Activated naive CD4-positive, alpha-beta T cell treated with anti-CD3 and anti-CD28 coated beads, Interleukin-2, amount 10 ng/mL, durations not matched to agents 7 days and 5 days (primary cell): ENCODE measurements around the gene CHAT.
A peak's percentile ranks its signal among the peaks of the same experiment; 100 is the strongest.
"Not testable (repeated sequence)": the region's sequence is repeated elsewhere in the genome, so short reads cannot be mapped to it uniquely, and the experiment has no call there.

Experiments
- CTCF ChIA-PET: fragments of 350-600 bp; sonication (Branson Sonifier 250); formaldehyde crosslinking; loops from one replicate; lab custom pipeline; 2021; ENCODE audit warnings: antibody characterized with exemption; lab: Charles Lee
- DNase-seq: peaks from one replicate; pipeline ENCODE4 v3.0.0-alpha.2; 2020
- H3K27ac Mint-ChIP-seq: one replicate; pipeline ENCODE4 v1.8.0; 2021; ENCODE audit warnings: mild to moderate bottlenecking, moderate library complexity, mixed read lengths
- H3K27me3 Mint-ChIP-seq: one replicate; pipeline ENCODE4 v1.8.0; 2021; ENCODE audit warnings: mild to moderate bottlenecking, mixed read lengths
- H3K36me3 Mint-ChIP-seq: one replicate; pipeline ENCODE4 v1.8.0; 2021; ENCODE audit warnings: mixed read lengths
- H3K4me1 Mint-ChIP-seq: one replicate; pipeline ENCODE4 v1.8.0; 2021; ENCODE audit warnings: mixed read lengths
- H3K4me3 Mint-ChIP-seq: one replicate; pipeline ENCODE4 v1.8.0; 2021; ENCODE audit warnings: mild to moderate bottlenecking, moderate library complexity, mixed read lengths
- H3K9me3 Mint-ChIP-seq: one replicate; pipeline ENCODE4 v1.8.0; 2021; ENCODE audit warnings: mixed read lengths

The CHAT gene

DNA sequence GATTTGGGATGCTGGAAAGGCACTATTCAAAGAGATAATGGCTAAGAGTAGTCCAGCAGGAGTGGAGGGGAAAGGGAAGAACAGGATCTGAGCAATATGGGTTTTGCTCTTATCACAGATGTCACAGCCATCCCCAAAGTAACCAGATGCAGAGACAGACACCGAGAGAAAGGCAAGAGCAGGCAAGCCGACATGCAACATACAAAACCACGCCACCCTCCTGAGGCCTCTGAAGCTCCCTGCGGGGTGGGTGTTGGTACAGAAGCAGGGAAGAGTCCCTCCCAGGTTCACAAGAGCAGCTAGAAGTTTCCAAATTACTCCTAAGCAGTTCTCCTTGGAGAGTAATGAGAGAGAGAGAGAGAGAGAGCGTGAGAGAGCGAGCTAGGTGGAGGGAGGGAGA lies 54.8 kb downstream of the CHAT start:
- H3K36me3 Mint-ChIP-seq = no peaks in the 10 kb centered on the region
- H3K27ac Mint-ChIP-seq = no peak overlapping the region
- no peak for DNase-seq
- H3K9me3 Mint-ChIP-seq = no peaks in the 10 kb centered on the region
- no peaks in the 10 kb centered on the region for H3K4me1 Mint-ChIP-seq
- H3K27me3 Mint-ChIP-seq = peaks cover 22% of the 10 kb centered on the region
- CTCF ChIA-PET = interaction anchor here (1.2 kb wide), 1 partner anchor 74 kb away, joined by 3 read pairs; no protein-coding TSS in a partner anchor
- no peak overlapping the region for H3K4me3 Mint-ChIP-seq

DNA sequence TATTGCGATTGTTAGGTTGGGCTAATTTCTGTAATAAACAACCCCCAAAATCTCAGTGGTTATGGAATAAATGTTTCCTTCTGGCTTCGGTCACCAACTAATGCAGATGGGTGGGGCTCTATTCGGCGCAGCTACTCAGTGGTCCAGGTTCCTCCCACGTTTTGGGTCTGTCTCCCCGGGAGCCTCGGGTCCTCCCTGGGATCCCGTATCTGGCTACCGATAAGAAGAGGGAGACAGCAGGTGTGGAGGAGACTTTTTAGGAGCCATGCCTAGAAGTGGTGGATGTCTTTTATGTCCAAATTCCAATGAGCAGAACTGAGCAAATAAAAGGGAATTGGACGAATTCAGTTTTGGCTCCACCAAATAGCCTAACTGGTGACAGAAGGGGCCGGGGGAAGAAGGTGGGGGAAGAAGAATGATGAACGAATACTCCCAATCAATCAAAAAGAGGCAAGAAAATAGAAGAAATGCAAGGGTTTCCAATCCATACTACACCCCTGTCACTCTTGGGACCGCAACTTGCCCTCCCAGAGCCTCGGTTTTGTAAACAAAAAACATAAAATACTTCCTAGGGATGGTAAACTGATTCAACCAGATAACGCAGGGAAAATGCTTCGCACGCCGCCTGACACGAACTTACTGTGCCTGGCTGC lies 65.1 kb downstream of the CHAT start:
- Mint-ChIP-seq H3K36me3 (no peaks in the 10 kb centered on the region), H3K27ac (no peak overlapping the region), H3K4me1 (peaks cover 5% of the 10 kb centered on the region), H3K27me3 (peaks cover 8% of the 10 kb centered on the region), H3K4me3 (no peak overlapping the region), H3K9me3 (peaks cover 9% of the 10 kb centered on the region)
- DNase-seq = no peak
- CTCF ChIA-PET = no interaction called here

DNA sequence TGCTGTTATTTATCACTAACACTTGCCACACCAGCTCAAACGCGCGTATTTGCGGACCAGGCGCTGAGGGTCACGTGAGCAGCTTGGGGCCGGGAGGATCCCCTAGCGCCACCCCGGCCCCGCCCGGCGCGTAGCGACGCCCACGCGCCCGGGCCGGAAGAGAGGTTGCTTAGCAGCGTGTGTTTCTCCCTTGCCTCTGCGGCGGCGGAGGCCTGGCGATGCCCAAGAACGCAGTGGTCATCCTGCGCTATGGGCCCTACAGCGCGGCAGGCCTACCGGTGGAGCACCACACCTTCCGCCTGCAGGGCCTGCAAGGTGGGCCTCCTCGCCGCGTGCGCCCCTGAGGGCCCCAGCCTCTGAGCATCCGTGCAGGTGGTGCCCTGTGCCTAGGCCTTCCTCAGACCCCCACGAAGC lies 65.7 kb downstream of the CHAT start, which contains the start of gene C10orf53:
TSS of gene C10orf53 (plus strand) at position 172 of the 414 bp plus-strand sequence. CDS start at position 219, 47 bp downstream.
- H3K27me3 Mint-ChIP-seq = peaks cover 8% of the 10 kb centered on the region

DNA sequence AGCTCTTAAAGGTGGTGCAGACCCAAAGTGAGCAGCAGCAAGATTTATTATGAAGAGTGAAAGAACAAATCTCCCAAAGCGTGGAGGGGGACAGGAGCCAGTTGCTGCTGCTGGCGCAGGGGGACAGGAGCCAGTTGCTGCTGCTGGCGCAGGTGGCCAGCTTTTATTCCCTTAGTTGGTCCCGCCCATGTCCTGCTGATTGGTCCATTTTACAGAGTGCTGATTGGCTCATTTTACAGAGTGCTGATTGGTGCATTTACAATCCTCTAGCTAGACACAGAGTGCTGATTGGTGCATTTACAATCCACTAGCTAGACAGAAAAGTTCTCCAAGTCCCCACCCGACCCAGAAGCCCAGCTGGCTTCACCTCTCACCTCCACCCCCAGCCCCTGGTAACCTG lies 68.6 kb downstream of the CHAT start:
- DNase-seq, H3K4me3 Mint-ChIP-seq, CTCF ChIA-PET, H3K4me1 Mint-ChIP-seq, H3K9me3 Mint-ChIP-seq, H3K36me3 Mint-ChIP-seq, H3K27ac Mint-ChIP-seq: not testable (repeated sequence)
- H3K27me3 Mint-ChIP-seq = peaks cover 11% of the 10 kb centered on the region

More for the DNA sequence above, 65.7 kb downstream of the CHAT start, which contains the start of gene C10orf53:
- CTCF ChIA-PET = no interaction called here
- Mint-ChIP-seq H3K4me1 (peaks cover 5% of the 10 kb centered on the region), H3K36me3 (no peaks in the 10 kb centered on the region), H3K27ac (no peak within 1 kb of the TSS), H3K4me3 (no peak within 1 kb of the TSS), H3K9me3 (peaks cover 9% of the 10 kb centered on the region)
- DNase-seq = peak; percentile 45

DNA sequence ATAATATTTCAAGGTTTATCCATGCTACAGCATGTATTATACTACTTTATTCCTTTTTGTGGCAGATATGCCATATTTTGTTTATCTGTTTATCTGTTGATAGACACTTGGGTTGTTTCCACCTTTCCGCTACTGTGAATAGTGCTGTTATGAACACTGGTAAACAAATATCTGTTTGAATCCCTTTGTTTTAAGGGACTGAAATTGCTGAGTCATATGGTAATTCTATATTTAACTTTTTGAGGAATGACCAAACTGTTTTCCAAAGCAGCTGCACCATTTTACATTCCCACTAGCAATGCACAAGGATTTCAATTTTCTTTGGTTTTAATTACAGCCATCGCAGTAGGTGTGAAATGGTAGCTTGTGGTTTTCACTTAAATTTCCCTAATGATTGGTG lies 69.0 kb downstream of the CHAT start:
- Mint-ChIP-seq H3K4me3 (no peak overlapping the region), H3K9me3 (peaks cover 9% of the 10 kb centered on the region), H3K36me3 (no peaks in the 10 kb centered on the region), H3K27ac (no peak overlapping the region), H3K4me1 (peaks cover 5% of the 10 kb centered on the region), H3K27me3 (peaks cover 15% of the 10 kb centered on the region)
- DNase-seq = no peak
- CTCF ChIA-PET = no interaction called here

DNA sequence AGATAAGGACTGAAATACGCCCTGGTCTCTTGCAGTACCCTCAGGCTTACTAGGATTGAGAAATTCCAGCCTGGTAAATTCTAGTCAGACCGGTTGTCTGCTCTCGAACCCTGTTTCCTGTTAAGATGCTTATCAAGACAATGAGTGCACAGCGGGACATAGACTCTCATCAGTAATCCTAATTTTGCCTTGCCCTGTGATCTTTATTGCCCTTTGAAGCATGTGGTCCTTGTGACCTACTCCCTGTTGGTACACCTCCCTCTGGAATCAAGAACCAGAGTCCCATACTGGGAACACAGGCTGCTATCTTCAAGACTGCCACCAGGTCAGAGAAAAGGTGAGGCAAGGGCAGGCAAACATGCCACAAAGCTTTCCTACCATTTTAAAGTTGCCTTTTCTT lies 72.8 kb downstream of the CHAT start:
- CTCF ChIA-PET = no interaction called here
- Mint-ChIP-seq H3K4me1 (no peaks in the 10 kb centered on the region), H3K4me3 (no peak overlapping the region), H3K36me3 (no peaks in the 10 kb centered on the region), H3K27ac (no peak overlapping the region), H3K27me3 (peaks cover 45% of the 10 kb centered on the region), H3K9me3 (no peaks in the 10 kb centered on the region)
- DNase-seq = no peak

DNA sequence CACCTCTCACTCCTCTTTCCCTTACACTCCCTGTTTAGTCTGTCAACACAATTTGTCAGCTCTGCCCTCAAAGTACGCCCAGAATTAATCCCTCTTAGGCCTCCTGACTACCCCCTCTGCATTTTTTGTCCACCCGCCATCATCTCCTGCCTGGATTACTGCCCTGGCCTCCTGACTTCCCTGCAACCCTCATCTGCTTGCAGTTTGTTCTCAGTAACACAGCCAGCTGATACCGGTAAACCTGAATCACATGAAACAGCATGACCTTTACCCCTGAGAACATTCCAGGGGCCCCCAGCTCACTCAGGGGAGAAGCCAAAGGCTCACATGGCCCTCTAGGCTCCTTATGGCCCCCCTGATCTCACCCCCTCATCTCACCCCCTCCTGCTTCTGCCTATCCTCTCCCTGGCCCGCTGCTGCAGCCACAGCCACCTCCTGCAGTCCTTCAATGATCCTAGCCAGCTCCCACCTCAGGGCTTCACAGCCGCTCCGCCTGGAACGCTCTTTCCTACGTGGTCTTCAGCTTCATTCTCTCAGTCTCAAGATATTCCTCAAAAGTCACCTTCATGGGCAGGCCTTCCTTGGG lies 74.5 kb downstream of the CHAT start:
- Mint-ChIP-seq H3K36me3 (no peaks in the 10 kb centered on the region), H3K27ac (no peak overlapping the region), H3K4me1 (no peaks in the 10 kb centered on the region), H3K27me3 (peaks cover 54% of the 10 kb centered on the region), H3K4me3 (no peak overlapping the region), H3K9me3 (no peaks in the 10 kb centered on the region)
- no peak for DNase-seq
- CTCF ChIA-PET = no interaction called here

DNA sequence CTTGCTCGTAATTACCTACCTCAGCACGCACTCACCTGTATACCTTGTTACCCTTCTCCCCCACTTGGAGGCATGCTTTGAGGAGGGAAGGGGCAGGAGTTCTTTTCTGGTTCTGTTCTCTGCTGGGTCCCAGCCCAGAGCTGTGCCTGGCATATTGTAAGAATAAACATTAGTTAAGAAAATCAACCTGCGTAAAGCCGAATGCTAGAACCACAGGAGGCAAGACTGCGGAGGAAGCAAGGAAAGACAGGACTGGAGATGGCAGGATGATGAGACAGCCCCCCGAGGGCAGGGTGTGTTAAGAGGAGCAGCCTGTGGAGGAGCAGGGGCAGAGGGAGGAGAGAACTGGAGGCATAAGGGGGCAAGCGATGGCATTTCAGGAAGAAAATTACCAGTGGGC lies 75.1 kb downstream of the CHAT start:
- no peaks in the 10 kb centered on the region for H3K36me3 Mint-ChIP-seq
- no peak overlapping the region for H3K4me3 Mint-ChIP-seq
- CTCF ChIA-PET = no interaction called here
- no peaks in the 10 kb centered on the region for H3K4me1 Mint-ChIP-seq
- peaks cover 54% of the 10 kb centered on the region for H3K27me3 Mint-ChIP-seq
- DNase-seq = no peak
- no peaks in the 10 kb centered on the region for H3K9me3 Mint-ChIP-seq
- no peak overlapping the region for H3K27ac Mint-ChIP-seq

DNA sequence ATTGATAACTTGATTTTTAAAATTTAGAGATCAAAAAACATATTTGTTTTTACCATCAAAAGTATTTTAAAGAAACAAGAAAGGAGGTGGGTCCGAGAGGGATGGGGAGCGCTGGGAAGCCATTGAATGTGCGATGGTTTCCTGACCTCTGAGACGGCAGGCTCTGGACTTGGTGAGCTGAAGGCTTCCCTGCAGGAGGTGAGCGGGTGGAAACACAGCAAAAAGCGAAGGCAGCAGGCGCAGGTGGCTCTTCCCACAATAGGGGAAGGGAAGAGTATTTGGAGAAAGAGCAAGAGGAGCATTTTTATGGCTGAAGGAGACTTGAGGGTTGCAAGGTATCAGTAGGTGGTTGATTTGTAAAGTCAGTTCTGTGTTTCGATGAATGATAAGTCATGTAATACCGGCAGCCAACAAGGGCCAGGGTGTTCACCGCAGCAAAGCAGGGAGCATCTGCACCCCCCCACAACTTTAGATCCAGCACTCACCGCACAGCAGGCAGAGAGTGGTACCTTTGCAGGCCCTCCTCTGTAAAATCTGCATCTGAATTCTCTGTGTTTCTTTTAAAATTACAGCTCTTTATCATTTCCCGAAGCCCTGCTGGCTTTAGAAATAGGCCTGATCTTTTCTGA lies 76.2 kb downstream of the CHAT start:
- Mint-ChIP-seq H3K27me3 (peaks cover 54% of the 10 kb centered on the region), H3K4me3 (no peak overlapping the region), H3K27ac (no peak overlapping the region)

DNA sequence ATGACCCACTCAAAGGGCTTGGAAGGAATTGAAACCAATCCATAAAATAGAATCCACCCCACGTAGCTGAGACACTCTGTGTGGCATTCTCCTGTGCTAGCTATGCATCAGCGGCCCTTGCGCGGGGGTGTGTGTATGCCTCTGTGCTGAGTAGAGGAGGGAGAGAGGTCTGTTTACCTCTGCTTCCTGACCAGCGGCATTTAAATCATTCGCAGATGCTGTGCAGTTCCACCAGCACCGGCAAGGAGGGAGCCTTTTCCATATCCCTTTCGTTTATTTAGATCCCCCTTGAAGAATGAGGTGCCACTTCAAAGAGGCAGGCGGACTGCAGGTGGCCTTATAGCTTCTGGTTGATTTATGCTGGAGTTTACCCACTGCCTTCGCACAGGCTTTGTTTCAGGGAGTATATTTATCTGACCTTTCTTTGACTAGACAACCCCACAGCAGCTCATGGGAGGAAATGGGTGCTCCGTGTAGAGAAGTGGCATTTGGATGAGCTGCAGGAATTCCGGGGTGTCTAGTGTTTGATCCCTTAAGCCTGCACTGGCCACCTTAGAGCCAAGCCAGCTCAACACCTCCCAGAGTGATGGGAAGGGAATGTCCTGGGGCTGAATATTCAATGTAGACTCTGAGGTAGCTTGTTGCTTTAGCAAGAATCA lies 77.0 kb downstream of the CHAT start:
- H3K36me3 Mint-ChIP-seq = no peaks in the 10 kb centered on the region
- H3K4me3 Mint-ChIP-seq = no peak overlapping the region
- no peak for DNase-seq
- no peaks in the 10 kb centered on the region for H3K9me3 Mint-ChIP-seq
- H3K4me1 Mint-ChIP-seq = no peaks in the 10 kb centered on the region
- H3K27me3 Mint-ChIP-seq = peaks cover 54% of the 10 kb centered on the region
- no peak overlapping the region for H3K27ac Mint-ChIP-seq
- CTCF ChIA-PET = no interaction called here

More for the DNA sequence above, 76.2 kb downstream of the CHAT start:
- CTCF ChIA-PET = no interaction called here
- H3K36me3 Mint-ChIP-seq = no peaks in the 10 kb centered on the region
- no peaks in the 10 kb centered on the region for H3K4me1 Mint-ChIP-seq
- no peaks in the 10 kb centered on the region for H3K9me3 Mint-ChIP-seq
- no peak for DNase-seq

DNA sequence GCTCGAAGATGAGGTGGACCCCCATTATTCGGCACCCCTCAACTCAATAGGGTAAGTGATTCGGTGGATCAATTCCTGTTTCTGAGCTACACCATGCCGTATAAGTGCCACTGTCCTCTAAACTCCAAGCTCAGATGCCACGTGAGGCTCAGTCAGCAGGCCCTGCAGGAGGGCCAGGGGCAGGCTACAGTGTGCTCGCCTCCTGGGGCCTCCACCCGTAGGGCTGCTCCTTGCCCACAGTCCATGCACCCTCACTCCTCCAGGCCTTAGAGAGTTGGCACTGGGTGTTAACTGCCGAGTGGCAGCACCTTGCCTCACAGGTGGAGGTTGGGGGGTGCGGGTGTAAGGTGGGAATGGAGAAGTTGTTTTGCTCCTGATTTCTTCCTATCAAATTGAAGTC lies 77.8 kb downstream of the CHAT start:
- CTCF ChIA-PET = no interaction called here
- no peak for DNase-seq
- H3K36me3 Mint-ChIP-seq = no peaks in the 10 kb centered on the region
- H3K27ac Mint-ChIP-seq = no peak overlapping the region
- H3K9me3 Mint-ChIP-seq = no peaks in the 10 kb centered on the region
- H3K4me1 Mint-ChIP-seq = no peaks in the 10 kb centered on the region
- H3K4me3 Mint-ChIP-seq = no peak overlapping the region
- H3K27me3 Mint-ChIP-seq = peaks cover 54% of the 10 kb centered on the region

DNA sequence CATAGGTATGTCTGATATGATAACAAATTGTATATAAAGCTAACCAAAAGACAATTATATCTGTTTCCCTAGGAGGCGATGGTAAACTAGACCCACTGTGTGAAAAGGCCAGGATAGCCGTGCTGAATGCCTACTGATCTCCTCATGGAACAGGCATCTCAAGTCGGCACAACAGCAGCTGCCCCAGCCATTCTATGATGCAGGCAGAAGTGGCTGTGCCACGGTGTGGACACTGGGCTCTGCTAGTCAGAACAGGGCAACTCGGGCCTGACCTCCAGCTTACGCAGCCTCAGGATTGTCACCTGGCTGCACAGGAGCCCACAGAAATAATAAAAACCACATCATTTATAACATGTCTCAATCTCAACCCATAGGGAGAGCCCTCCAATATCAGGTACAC lies 80.6 kb downstream of the CHAT start:
- CTCF ChIA-PET = interaction anchor here (0.9 kb wide), 1 partner anchor 530 kb away, joined by 3 read pairs; no protein-coding TSS in a partner anchor
- no peak overlapping the region for H3K4me3 Mint-ChIP-seq
- peaks cover 42% of the 10 kb centered on the region for H3K27me3 Mint-ChIP-seq
- no peak overlapping the region for H3K27ac Mint-ChIP-seq
- no peaks in the 10 kb centered on the region for H3K9me3 Mint-ChIP-seq
- no peak for DNase-seq
- no peaks in the 10 kb centered on the region for H3K36me3 Mint-ChIP-seq
- no peaks in the 10 kb centered on the region for H3K4me1 Mint-ChIP-seq

DNA sequence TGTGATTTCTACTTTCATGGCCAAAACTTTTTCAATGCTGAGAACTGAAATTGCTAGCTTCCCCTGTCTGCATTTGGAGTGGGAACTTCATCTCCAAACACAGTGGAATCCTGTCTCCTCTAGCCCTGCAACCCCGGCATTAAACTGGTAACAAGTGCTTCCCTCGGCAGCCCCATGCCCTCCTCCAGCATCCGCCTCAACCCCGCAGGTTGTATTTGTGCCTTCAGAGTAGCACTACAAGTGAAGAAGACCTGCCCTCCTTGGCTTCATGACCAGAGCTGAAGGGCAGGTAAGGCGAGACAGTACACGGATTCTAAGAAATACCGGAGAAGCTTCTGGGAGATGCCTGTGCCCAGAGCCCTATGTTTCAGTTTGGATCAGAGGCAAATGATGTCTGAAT lies 82.5 kb downstream of the CHAT start:
- no peak for DNase-seq
- Mint-ChIP-seq H3K4me1 (no peaks in the 10 kb centered on the region), H3K27me3 (peaks cover 23% of the 10 kb centered on the region), H3K9me3 (no peaks in the 10 kb centered on the region), H3K4me3 (no peak overlapping the region), H3K36me3 (no peaks in the 10 kb centered on the region), H3K27ac (no peak overlapping the region)
- CTCF ChIA-PET = no interaction called here

DNA sequence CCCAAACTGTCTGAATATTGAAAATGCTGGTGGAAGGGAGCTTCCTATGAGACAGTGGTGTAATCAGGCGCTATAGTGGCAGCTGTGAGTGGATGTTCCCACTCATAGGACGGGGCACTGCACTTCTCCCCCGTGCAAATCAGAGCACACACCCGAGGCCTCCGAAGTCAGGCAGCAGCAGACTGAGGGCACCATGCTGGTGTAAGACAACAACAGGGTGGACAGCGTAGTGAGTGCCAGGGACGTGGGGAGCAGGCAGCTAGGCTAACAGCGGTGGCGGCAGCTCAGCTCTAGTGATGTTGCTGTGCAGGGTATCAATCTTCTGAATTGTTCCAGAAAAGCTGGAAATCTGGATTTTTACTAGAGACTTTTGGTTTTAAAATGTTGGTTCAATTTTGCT lies 84.8 kb downstream of the CHAT start:
- DNase-seq = no peak
- no peak overlapping the region for H3K27ac Mint-ChIP-seq
- H3K36me3 Mint-ChIP-seq = no peaks in the 10 kb centered on the region
- H3K9me3 Mint-ChIP-seq = no peaks in the 10 kb centered on the region
- H3K27me3 Mint-ChIP-seq = peaks cover 10% of the 10 kb centered on the region
- H3K4me3 Mint-ChIP-seq = no peak overlapping the region
- CTCF ChIA-PET = no interaction called here
- no peaks in the 10 kb centered on the region for H3K4me1 Mint-ChIP-seq
